Activated CD4-positive, alpha-beta T cell treated with anti-CD3 and anti-CD28 coated beads, Interleukin-2, amount 50 U/mL, for 4 hours (primary cell): ENCODE results near the gene KCNN1.

Experiments used
- DNase-seq, 2 experiments: peaks; one replicate each; pipeline ENCODE4 v3.0.0-alpha.2; 2020

Gene KCNN1

GRCh38 chr19:17947815-17948513 lies 18.9 kb upstream of the KCNN1 start:
- peak; percentile 89 to 93 for DNase-seq

- DNase-seq = no peak
These were observed 18.4 kb upstream of the KCNN1 start for GRCh38 chr19:17948514-17948900.

GRCh38 chr19:17948931-17949930 lies 17.7 kb upstream of the KCNN1 start:
- DNase-seq = no peak

DNA sequence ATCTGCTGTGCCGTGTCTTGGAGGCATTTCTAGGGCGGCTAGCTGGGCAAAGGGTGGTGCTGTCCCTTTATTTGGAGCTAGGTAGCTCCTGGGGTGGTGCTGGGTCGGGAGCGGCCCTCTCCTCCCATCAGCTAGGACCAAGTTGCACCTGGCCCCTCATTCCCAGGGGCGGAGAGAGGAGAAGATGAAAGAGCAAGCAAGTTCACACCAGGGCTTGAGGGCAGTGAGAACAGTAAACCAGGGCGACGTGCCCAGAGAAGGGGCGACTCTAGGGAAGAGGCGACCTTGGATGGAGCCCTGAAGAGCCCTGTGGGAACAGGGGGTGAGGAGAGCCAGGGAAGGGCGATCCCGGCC lies 17.0 kb upstream of the KCNN1 start:
- no peak for DNase-seq

DNA sequence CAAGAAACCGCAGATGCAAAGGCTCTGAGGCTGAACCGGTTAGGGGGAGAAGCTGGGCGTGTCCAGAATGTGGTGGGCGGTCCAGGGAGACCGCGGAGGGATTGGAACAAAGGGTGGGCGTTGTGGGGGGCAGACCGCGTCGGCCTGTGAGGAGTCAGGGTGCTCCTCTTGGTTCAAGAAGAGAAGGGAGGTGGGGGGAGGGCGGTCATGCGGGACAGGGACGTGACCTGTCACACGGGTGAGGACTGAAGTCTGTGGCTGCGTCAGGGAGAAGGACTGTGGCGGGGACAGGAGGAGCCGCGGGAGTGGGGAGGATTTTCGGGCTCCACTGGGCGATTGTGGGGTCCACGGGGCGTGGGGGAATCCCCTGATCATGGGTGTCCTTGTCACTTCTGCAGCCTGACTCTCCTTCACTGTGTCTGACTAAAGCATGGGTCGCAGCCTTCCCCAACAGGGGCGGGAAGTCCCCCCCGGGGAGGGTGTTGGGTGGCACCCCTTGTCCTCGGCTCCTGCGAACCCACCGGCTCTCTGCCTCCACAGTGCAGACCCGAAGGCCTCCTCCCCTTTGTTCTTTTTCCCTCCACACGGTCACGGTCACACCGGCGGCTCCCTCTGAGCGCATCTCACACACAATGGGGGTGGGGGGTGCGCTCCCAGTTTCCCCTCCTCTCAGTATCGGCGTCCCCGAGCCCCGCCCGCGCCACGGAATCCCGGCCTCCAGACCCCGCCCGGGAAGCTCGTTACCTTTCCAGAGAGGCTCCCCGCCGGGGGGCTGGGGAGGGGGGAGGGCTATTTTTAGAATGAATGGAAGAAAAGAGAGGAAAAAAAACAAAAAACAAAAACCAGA lies 16.4 kb upstream of the KCNN1 start:
- no peak for DNase-seq

DNA sequence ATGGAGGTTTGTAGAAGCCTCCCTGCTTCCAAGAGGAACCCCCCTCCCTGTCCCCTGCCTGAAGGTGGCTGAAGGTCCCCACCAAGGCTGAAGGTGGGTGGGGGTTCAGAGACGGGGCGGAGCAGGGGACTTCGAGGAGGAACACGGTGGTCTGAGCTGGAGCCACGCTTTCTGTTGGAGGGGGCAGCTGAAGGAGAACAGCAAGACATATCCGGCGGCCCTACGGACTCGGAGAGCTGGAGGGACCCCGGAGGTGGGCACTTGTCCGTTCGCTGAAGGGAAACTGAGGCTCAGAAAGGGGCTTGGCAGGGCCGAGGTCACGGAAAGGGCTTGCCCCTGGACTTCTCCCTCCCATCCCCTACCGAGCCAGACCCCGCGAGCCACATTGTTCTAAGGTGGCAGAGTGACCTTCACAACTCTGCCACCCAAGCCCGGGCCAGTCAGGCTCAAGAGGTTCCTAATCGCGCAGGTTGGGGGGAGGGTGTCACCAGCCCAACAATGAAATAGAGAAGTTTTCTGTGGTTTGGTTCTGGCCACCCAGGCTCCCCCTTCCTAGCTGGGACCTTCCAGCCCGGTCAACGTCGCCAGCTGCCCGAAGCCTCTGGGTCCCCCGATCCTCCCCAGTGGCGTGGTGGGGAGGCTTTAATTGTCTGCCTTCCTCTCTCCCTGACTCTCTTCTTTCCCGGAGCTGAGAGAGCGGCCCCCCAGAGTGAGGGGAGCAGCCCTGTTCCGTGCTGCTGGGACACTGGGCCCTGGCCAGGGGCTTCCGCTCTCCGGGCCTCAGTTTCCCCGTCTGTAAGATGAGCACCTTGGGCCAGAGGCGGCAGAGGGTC lies 15.5 kb upstream of the KCNN1 start:
- no peak for DNase-seq

GRCh38 chr19:17951990-17952976 lies 14.6 kb upstream of the KCNN1 start:
- no peak for DNase-seq

DNA sequence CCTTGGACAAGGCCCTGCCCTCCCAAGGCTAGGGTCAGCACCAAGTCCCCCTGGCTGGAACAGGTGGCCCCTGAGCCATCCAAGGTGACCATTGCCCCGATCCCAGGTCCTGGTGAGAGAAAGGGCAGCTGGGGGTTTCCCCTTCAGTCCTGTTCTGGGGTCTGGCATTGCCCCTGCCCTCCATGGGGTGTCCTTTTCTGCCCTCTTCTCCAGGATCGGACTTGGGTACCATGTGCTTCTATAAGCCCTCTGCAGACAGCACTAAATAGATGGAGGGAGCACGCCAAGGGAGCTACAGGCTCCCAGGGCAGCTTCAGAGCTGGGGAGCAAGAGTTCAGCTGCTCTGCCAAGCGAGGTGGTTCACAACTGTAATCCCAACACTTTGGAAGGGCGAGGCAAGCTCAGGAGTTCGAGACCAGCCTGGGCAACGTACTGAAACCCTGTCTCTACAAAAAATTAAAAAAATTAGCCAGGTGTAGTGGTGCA lies 13.5 kb upstream of the KCNN1 start:
- no peak for DNase-seq

- DNase-seq = no peak
These were observed 13.0 kb upstream of the KCNN1 start for GRCh38 chr19:17953869-17954268.

DNA sequence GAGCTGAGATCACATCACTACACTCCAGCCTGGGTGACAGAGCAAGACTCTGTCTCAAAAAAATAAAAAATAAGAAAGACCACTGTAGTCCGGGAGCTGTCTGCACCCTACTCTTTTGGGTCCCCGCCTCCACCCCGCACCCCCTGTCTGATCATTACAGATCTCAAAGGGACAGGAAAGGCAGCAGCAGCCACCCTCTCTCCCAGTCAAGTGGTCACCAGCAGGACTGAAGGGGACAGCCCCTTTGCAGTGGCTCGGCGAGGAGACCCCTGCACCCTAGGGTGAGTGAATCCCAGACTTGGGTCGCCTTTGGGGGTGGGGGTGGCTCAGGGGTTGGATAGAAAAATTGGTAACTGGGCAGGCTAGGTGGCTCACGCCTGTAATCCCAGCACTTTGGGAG lies 12.5 kb upstream of the KCNN1 start:
- no peak for DNase-seq

GRCh38 chr19:17957149-17957849 lies 9.6 kb upstream of the KCNN1 start:
- no peak for DNase-seq

- DNase-seq = no peak
These were observed 9.0 kb upstream of the KCNN1 start for GRCh38 chr19:17957885-17958284.

- DNase-seq = no peak
These were observed 2.8 kb upstream of the KCNN1 start for GRCh38 chr19:17963936-17964691.

GRCh38 chr19:17965370-17966128 lies 1.4 kb upstream of the KCNN1 start:
- no peak for DNase-seq

GRCh38 chr19:17966129-17966483 lies 801 bp upstream of the KCNN1 start:
- DNase-seq = no peak

- DNase-seq = no peak
These were observed 547 bp downstream of the KCNN1 start for GRCh38 chr19:17967257-17968051.

- no peak for DNase-seq
These were observed 1.5 kb downstream of the KCNN1 start for GRCh38 chr19:17968362-17968761.
